Panc1 (cell line): ENCODE results near the gene ZNF555. TPM values are rescaled to one million over a fixed set of nuclear protein-coding genes. Genes with fewer than 3 reads are reported as not detected.

Source experiments
- ATAC-seq: fragments of 200-7000 bp; cut with Tn5 transposase; 2 replicates; pipeline ENCODE4 v1.9.1; 2020; ENCODE audit warnings: mild to moderate bottlenecking, moderate library complexity
- BruUV-seq: library from RNA; stranded (reverse); fragments of 400-500 nt; replicated peaks from 2 replicates; lab custom pipeline; 2021; lab: Mats Ljungman, UMichigan
- CTCF ChIA-PET: fragments of 300-600 bp; sonication (Branson Sonifier 250); formaldehyde crosslinking; loops from one replicate; lab custom pipeline; 2022; ENCODE audit warnings: antibody characterized with exemption; lab: Charles Lee
- POLR2A ChIA-PET: fragments of 300-600 bp; sonication (Branson Sonifier 250); formaldehyde crosslinking; loops from one replicate; lab custom pipeline; 2022; ENCODE audit warnings: antibody characterized with exemption; lab: Charles Lee
- DNase-seq: peaks from one replicate; pipeline ENCODE4 v3.0.0-alpha.2; 2010; ENCODE audit warnings: low read depth, low spot score
- H3K27ac ChIP-seq: 2 replicates; pipeline ENCODE4 v1.5.1; 2011; ENCODE audit warnings: mild to moderate bottlenecking, low read length, inconsistent platforms
- H3K27me3 ChIP-seq: fragments of 200-500 bp; sonication (Bioruptor generic); 2 replicates; pipeline ENCODE4 v1.6.0; 2014; ENCODE audit warnings: low read length, inconsistent platforms; ENCODE audit not compliant: control insufficient read depth, insufficient read depth
- H3K36me3 ChIP-seq: fragments of 200-500 bp; sonication (Bioruptor generic); 2 replicates; pipeline ENCODE4 v1.5.1; 2014; ENCODE audit warnings: inconsistent platforms, mild to moderate bottlenecking, low read length, moderate library complexity; ENCODE audit not compliant: control insufficient read depth, insufficient read depth
- H3K4me1 ChIP-seq: 2 replicates; pipeline ENCODE4 v1.5.1; 2011; ENCODE audit warnings: inconsistent platforms, mild to moderate bottlenecking, low read length, moderate library complexity; ENCODE audit not compliant: control insufficient read depth, insufficient read depth
- H3K4me3 ChIP-seq, 2 experiments: 2 replicates each; pipeline ENCODE4 v1.5.1; 2011 to 2012; ENCODE audit warnings: low read depth in 2 of 2, low read length in 2 of 2, mild to moderate bottlenecking in 2 of 2, inconsistent platforms in 1 of 2, moderate library complexity in 1 of 2
- H3K9me3 ChIP-seq: fragments of 200-500 bp; sonication (Bioruptor generic); 2 replicates; pipeline ENCODE4 v1.5.1; 2014; ENCODE audit warnings: low read depth, mild to moderate bottlenecking, inconsistent platforms, low read length, moderate library complexity; ENCODE audit not compliant: control insufficient read depth, insufficient read depth
- CTCF ChIP-seq: fragments of 450-650 bp; IDR thresholded peaks from 2 replicates; pipeline ENCODE4 v1.5.1; 2017; ENCODE audit warnings: mild to moderate bottlenecking
- POLR2AphosphoS5 ChIP-seq: IDR thresholded peaks from 2 replicates; pipeline ENCODE4 v1.6.1; 2012; ENCODE audit warnings: mild to moderate bottlenecking, low read depth, low read length, moderate library complexity
- REST ChIP-seq, 2 experiments: IDR thresholded peaks; 2 replicates each; pipeline ENCODE4 v1.6.1; 2011 to 2012; ENCODE audit warnings: low read depth in 2 of 2, control low read depth in 1 of 2, low read length in 1 of 2, mild to moderate bottlenecking in 1 of 2, moderate library complexity in 1 of 2; ENCODE audit not compliant: insufficient read depth in 1 of 2
- SIN3A ChIP-seq: IDR thresholded peaks from 2 replicates; pipeline ENCODE4 v1.6.1; 2012; ENCODE audit warnings: low read depth, mild to moderate bottlenecking, low read length, moderate library complexity, borderline replicate concordance; ENCODE audit not compliant: insufficient read depth
- TCF7L2 ChIP-seq: IDR thresholded peaks from 2 replicates; pipeline ENCODE4 v1.6.1; 2011; ENCODE audit warnings: mild to moderate bottlenecking, low read depth, low read length, inconsistent platforms
- in situ Hi-C: cut with HindIII; loops from 2 replicates; pipeline ENCODE4 v1.10.0; 2016; ENCODE audit warnings: low sequenced_read_pairs, low pct_unique_long_range_greater_than_20kb
- intact Hi-C: fragments of 100-400 bp; cut with micrococcal nuclease; formaldehyde crosslinking; loops from one replicate; pipeline ENCODE4 v1.10.0; 2022; ENCODE audit not compliant: unreplicated experiment
- total RNA-seq: library from RNA; stranded (reverse); gene quantifications from one replicate; pipeline ENCODE4 v1.2.1, GENCODE V29; 2021; ENCODE audit not compliant: unreplicated experiment

The ZNF555 gene
- total RNA-seq, 1 experiment from 2014 or later, result 7.3 TPM

DNA sequence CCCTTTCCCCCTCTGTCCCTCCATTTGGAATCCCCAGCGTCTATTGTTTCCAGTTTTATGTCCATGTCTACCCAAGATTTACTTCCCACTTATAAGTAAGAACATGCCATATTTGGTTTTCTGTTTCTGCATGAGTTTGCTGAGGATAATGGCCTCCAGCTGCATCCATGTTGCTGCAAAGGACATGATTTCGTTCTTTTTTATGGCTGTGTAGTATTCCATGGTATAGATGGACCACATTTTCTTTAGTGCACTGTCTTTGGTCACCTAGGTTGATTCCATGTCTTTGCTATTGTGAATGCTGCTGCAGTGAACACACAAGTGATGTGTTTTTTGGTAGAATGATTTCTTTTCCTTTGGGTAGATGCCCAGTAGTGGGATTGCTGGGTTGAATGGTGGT is 3.8 kb downstream of the ZNF555 start:
- Histone ChIP-seq H3K4me3 (no peak overlapping the region), H3K27ac (no peak overlapping the region), H3K27me3 (no peaks in the 10 kb centered on the region), H3K9me3 (peaks cover 16% of the 10 kb centered on the region; the same call in 1 of the 2 replicates), H3K36me3 (no peaks in the 10 kb centered on the region), H3K4me1 (no peaks in the 10 kb centered on the region; the same call in 1 of the 2 replicates)
- POLR2A ChIA-PET, result no interaction called here
- in situ Hi-C loops, result no loop called here
- no TSS peak for BruUV-seq
- no peak for ATAC-seq
- intact Hi-C loops, result no loop called here
- DNase-seq, result no peak
- no peak for TF ChIP-seq POLR2AphosphoS5
- TF ChIP-seq REST (IDR thresholded peaks at IDR 0.05; ENCODE audit: insufficient read depth in 1 of 2, low read depth in 2 of 2, low read length in 1 of 2), result no peak
- TF ChIP-seq TCF7L2, result no peak
- CTCF ChIA-PET, result no interaction called here

DNA sequence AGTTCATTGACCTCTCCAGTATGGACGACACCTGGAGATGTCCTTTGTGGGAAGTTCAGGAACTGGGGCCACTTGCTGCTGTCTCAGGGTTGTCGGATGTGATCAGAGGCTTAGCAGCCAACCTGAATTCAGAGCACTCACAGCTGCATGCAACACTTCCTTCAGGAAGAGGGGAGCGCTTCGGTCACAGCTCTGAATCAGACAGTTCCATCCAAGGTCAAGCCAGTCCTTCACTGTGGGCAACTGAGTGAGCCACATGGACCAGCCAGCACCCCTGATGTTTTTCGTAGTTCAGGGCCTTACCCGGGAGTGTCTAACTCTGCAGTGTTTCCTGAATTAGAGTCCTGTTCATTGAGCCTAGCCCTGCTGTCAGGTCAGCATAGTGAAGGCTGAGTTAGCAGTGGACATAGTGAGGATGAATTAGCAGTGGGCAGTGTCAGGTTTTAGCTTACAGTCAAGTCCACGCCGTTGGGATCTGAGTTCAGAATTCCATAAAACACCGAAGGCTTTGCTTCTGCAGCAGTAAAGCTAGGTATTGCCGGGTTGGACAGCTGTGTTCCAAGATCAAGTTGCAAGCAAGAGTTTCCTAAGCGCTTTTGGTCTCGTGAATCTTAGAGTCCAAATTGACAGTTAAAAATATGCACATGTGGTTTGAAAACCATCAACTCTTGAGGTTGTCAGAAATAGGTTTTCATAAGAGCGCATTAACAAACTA is 5.1 kb downstream of the ZNF555 start:
- peaks cover under 1% of the 10 kb centered on the region for H3K36me3 ChIP-seq
- H3K4me1 ChIP-seq, result no peaks in the 10 kb centered on the region; the same call in 1 of the 2 replicates
- ATAC-seq (no peak), DNase-seq (no peak)
- TF ChIP-seq POLR2AphosphoS5 (no peak), TCF7L2 (no peak), CTCF (no peak), SIN3A (no peak), REST (IDR thresholded peaks at IDR 0.05; ENCODE audit: insufficient read depth in 1 of 2, low read depth in 2 of 2, low read length in 1 of 2) (no peak)
- no TSS peak for BruUV-seq
- no peaks in the 10 kb centered on the region for H3K27me3 ChIP-seq
- ChIA-PET CTCF (no interaction called here), POLR2A (no interaction called here)
- intact Hi-C loops, result no loop called here
- in situ Hi-C loops, result no loop called here
- peaks cover 26% of the 10 kb centered on the region; the same call in 1 of the 2 replicates for H3K9me3 ChIP-seq
- no peak overlapping the region for H3K4me3 ChIP-seq
- H3K27ac ChIP-seq, result no peak overlapping the region
